Measurements from ENCODE around the gene TLX2. TPM values are rescaled to one million over a fixed set of nuclear protein-coding genes. Genes with fewer than 3 reads are reported as not detected.

Gene TLX2
- total RNA-seq, 3 donors from 2014 or later (not counting 1 experiment from before 2014, with no cell fraction given), result 0.23 to 0.45 TPM; not detected in 1

GRCh38 chr2:74474899-74475298 is 39.4 kb upstream of the TLX2 start:
- Histone ChIP-seq H3K27ac (ENCODE audit: low read length) (no peak overlapping the region), H3K4me3 (ENCODE audit: low read length) (no peak overlapping the region), H3K27me3 (ENCODE audit: control insufficient read depth, insufficient read depth, low read length) (no peaks in the 10 kb centered on the region), H3K9me3 (ENCODE audit: control insufficient read depth, insufficient read depth, low read length) (no peaks in the 10 kb centered on the region), H3K36me3 (ENCODE audit: control insufficient read depth, insufficient read depth, low read length) (peaks cover 22% of the 10 kb centered on the region), H3K4me1 (ENCODE audit: control insufficient read depth, insufficient read depth, low read length) (peaks cover 24% of the 10 kb centered on the region)
- Mint-ChIP-seq H3K4me3 (no peak overlapping the region), H3K4me1 (peaks cover 25 to 27% of the 10 kb centered on the region in 2 donors), H3K36me3 (no peaks in the 10 kb centered on the region), H3K9me3 (no peaks in the 10 kb centered on the region), H3K27me3 (ENCODE audit: low read depth in 2 of 2) (no peaks in the 10 kb centered on the region), H3K27ac (peak overlapping the region; percentile 0 to 98)
- DNase-seq, result no peak
- WGBS (ENCODE audit: insufficient coverage), result 96% methylated on average over 5 of the region's 5 CpGs
- intact Hi-C loops (cut with micrococcal nuclease), result no loop called here
- ATAC-seq, result no peak
- no peak for TF ChIP-seq CTCF (IDR thresholded peaks at IDR 0.05)

GRCh38 chr2:74481431-74481830 is 32.8 kb upstream of the TLX2 start:
- Mint-ChIP-seq H3K36me3 (peaks cover 5% of the 10 kb centered on the region), H3K27me3 (ENCODE audit: low read depth in 2 of 2) (no peaks in the 10 kb centered on the region), H3K4me1 (peaks cover 23 to 34% of the 10 kb centered on the region in 2 donors), H3K27ac (peak overlapping the region in 1 of 2 donors; percentile 97), H3K4me3 (peak overlapping the region; percentile 17), H3K9me3 (no peaks in the 10 kb centered on the region)
- peaks cover 21% of the 10 kb centered on the region for H3K36me3 ChIP-seq (ENCODE audit: control insufficient read depth, insufficient read depth, low read length)
- peaks cover 29% of the 10 kb centered on the region for H3K4me1 ChIP-seq (ENCODE audit: control insufficient read depth, insufficient read depth, low read length)
- no peak overlapping the region for H3K4me3 ChIP-seq (ENCODE audit: low read length)
- no peaks in the 10 kb centered on the region for H3K27me3 ChIP-seq (ENCODE audit: control insufficient read depth, insufficient read depth, low read length)
- H3K9me3 ChIP-seq (ENCODE audit: control insufficient read depth, insufficient read depth, low read length), result no peaks in the 10 kb centered on the region
- no peak for TF ChIP-seq CTCF (IDR thresholded peaks at IDR 0.05)
- intact Hi-C loops (cut with micrococcal nuclease), result no loop called here
- ATAC-seq (no peak), DNase-seq (no peak)
- peak overlapping the region; percentile 88 for H3K27ac ChIP-seq (ENCODE audit: low read length)
- WGBS (ENCODE audit: insufficient coverage), result 71% methylated on average over 3 of the region's 3 CpGs

- peaks cover 21% of the 10 kb centered on the region for H3K36me3 ChIP-seq (ENCODE audit: control insufficient read depth, insufficient read depth, low read length)
- peak overlapping the region; percentile 81 for H3K4me3 ChIP-seq (ENCODE audit: low read length)
- Mint-ChIP-seq H3K4me1 (peaks cover 24 to 40% of the 10 kb centered on the region in 2 donors), H3K36me3 (peaks cover 8% of the 10 kb centered on the region), H3K9me3 (no peaks in the 10 kb centered on the region), H3K4me3 (peak overlapping the region; percentile 99), H3K27ac (peak overlapping the region; percentile 97), H3K27me3 (ENCODE audit: low read depth in 2 of 2) (no peaks in the 10 kb centered on the region)
- peak overlapping the region; percentile 88 for H3K27ac ChIP-seq (ENCODE audit: low read length)
- H3K4me1 ChIP-seq (ENCODE audit: control insufficient read depth, insufficient read depth, low read length), result peaks cover 29% of the 10 kb centered on the region
- DNase-seq (peak in 1 of 2 donors; percentile 72), ATAC-seq (peak; percentile 36 to 51 (median 41))
- WGBS (ENCODE audit: insufficient coverage), result 3% methylated on average over 80 of the region's 80 CpGs
- no peaks in the 10 kb centered on the region for H3K27me3 ChIP-seq (ENCODE audit: control insufficient read depth, insufficient read depth, low read length)
- H3K9me3 ChIP-seq (ENCODE audit: control insufficient read depth, insufficient read depth, low read length), result no peaks in the 10 kb centered on the region
- no peak for TF ChIP-seq CTCF (IDR thresholded peaks at IDR 0.05)
- intact Hi-C loops (cut with micrococcal nuclease), result loop anchor here (2.0 kb wide), 2 partner anchors 61 to 395 kb away; partner anchors contain the start of genes C2orf81 and WDR54
These were observed 32.1 kb upstream of the TLX2 start for GRCh38 chr2:74481961-74482800.
